Lung (tissue), 12 donors: ENCODE data around the gene SLC27A3. TPM values are rescaled to one million over a fixed set of nuclear protein-coding genes. Genes with fewer than 3 reads are reported as not detected.
A peak's percentile ranks its signal among the peaks of the same experiment; 100 is the strongest.

Experiments used
- ATAC-seq: fragments of 200-7000 bp; cut with Tn5 transposase; one replicate; pipeline ENCODE4 v1.9.1; 2020; ENCODE audit warnings: moderate number of reproducible peaks; ENCODE audit not compliant: insufficient read depth, low FRiP score
- DNase-seq, 3 donors: peaks; one replicate each; pipeline ENCODE4 v3.0.0-alpha.2; 2013 to 2017
- H3K27ac ChIP-seq, 2 donors: one replicate each; pipeline ENCODE4 v1.5.1; 2013; ENCODE audit warnings: mild to moderate bottlenecking in 2 of 2, moderate library complexity in 2 of 2, control low read depth in 1 of 2, inconsistent platforms in 1 of 2, low read depth in 1 of 2, low read length in 1 of 2
- H3K27me3 ChIP-seq, 3 donors: one replicate each; pipeline ENCODE4 v1.5.1; 2013; ENCODE audit warnings: low read length in 2 of 3; ENCODE audit not compliant: control insufficient read depth in 3 of 3, insufficient read depth in 3 of 3
- H3K36me3 ChIP-seq, 4 donors: one replicate each; pipeline ENCODE4 v1.5.1; 2013; ENCODE audit warnings: low read length in 4 of 4, mild to moderate bottlenecking in 1 of 4, moderate library complexity in 1 of 4; ENCODE audit not compliant: control insufficient read depth in 4 of 4, insufficient read depth in 4 of 4
- H3K4me1 ChIP-seq, 5 donors: one replicate each; pipeline ENCODE4 v1.5.1; 2013; ENCODE audit warnings: low read length in 5 of 5, mild to moderate bottlenecking in 2 of 5, moderate library complexity in 1 of 5; ENCODE audit not compliant: control insufficient read depth in 5 of 5, insufficient read depth in 5 of 5
- H3K4me3 ChIP-seq: one replicate; pipeline ENCODE4 v1.5.1; 2013; ENCODE audit warnings: mild to moderate bottlenecking, control low read depth, moderate library complexity
- H3K9ac ChIP-seq, 2 donors: one replicate each; pipeline ENCODE4 v1.5.1; 2013; ENCODE audit warnings: low read length in 2 of 2, control low read depth in 1 of 2; ENCODE audit not compliant: insufficient read depth in 1 of 2
- H3K9me3 ChIP-seq, 4 donors: one replicate each; pipeline ENCODE4 v1.5.1; 2013; ENCODE audit warnings: low read length in 3 of 4, mild to moderate bottlenecking in 1 of 4, moderate library complexity in 1 of 4; ENCODE audit not compliant: control insufficient read depth in 4 of 4, insufficient read depth in 3 of 4
- CTCF ChIP-seq: IDR thresholded peaks from 2 replicates; pipeline ENCODE4 v1.5.1; 2012; ENCODE audit warnings: mild to moderate bottlenecking; ENCODE audit errors: control extremely low read depth, extremely low read depth
- WGBS, 2 donors: extraction: QIAGEN DNeasy Blood & Tissue Kit; methylation state at CpG; one replicate each; pipeline ENCODE4 v1.1.7; 2013; 5-methylcytosine and 5-hydroxymethylcytosine counted together
- polyA plus RNA-seq, 2 donors: library from polyadenylated mRNA; stranded (reverse); fragments of 200-250 nt; gene quantifications; one replicate each; pipeline ENCODE4 v1.2.1, GENCODE V29; 2013
- total RNA-seq, 2 donors: library from RNA; depleted of rRNA in 1 of 2; stranded (reverse); fragments of >200 nt in 1 of 2; gene quantifications; one replicate each; pipeline ENCODE4 v1.2.1, GENCODE V29; 2014 to 2021
- donor health status: control.
- donor health status: control.
- donor health status: Bipolar disorder and iron deficiency.
- donor health status: healthy.
- donor health status: DM: yes; HTN: yes; CAD: no.

Gene SLC27A3
- total and polyA plus RNA-seq, 4 donors: 15.8 to 223 (median 108) TPM

GRCh38 chr1:153770797-153771196 lies 4.4 kb upstream of the SLC27A3 start:
- peak overlapping the region in 1 of 2 donors; percentile 67 for H3K27ac ChIP-seq
- DNase-seq: peak in 1 of 3 donors; percentile 34
- H3K4me1 ChIP-seq: peaks cover 0 to 17% (median 7%) of the 10 kb centered on the region in 5 donors
- ATAC-seq: no peak
- WGBS, 2 donors: 57 to 62% methylated on average over 10 to 11 of the region's 11 CpGs
- no peak overlapping the region for H3K4me3 ChIP-seq
- no peaks in the 10 kb centered on the region for H3K27me3 ChIP-seq
- no peak for TF ChIP-seq CTCF
- H3K36me3 ChIP-seq: peaks cover 10 to 44% (median 38%) of the 10 kb centered on the region in 4 donors
- H3K9ac ChIP-seq: no peak overlapping the region
- H3K9me3 ChIP-seq: peaks cover 0 to 2% (median 0%) of the 10 kb centered on the region in 4 donors

- no peaks in the 10 kb centered on the region for H3K27me3 ChIP-seq
- H3K4me1 ChIP-seq: peaks cover 0 to 18% (median 9%) of the 10 kb centered on the region in 5 donors
- WGBS, 2 donors: 83 to 95% methylated on average over 2 of the region's 2 CpGs
- peak overlapping the region in 1 of 2 donors; percentile 63 for H3K27ac ChIP-seq
- no peak overlapping the region for H3K9ac ChIP-seq
- DNase-seq: no peak
- H3K4me3 ChIP-seq: no peak overlapping the region
- H3K36me3 ChIP-seq: peaks cover 10 to 44% (median 38%) of the 10 kb centered on the region in 4 donors
- no peak for ATAC-seq
- no peak for TF ChIP-seq CTCF
- peaks cover 0 to 2% (median 0%) of the 10 kb centered on the region in 4 donors for H3K9me3 ChIP-seq
Observed at GRCh38 chr1:153771261-153771660, 3.9 kb upstream of the SLC27A3 start.

DNA sequence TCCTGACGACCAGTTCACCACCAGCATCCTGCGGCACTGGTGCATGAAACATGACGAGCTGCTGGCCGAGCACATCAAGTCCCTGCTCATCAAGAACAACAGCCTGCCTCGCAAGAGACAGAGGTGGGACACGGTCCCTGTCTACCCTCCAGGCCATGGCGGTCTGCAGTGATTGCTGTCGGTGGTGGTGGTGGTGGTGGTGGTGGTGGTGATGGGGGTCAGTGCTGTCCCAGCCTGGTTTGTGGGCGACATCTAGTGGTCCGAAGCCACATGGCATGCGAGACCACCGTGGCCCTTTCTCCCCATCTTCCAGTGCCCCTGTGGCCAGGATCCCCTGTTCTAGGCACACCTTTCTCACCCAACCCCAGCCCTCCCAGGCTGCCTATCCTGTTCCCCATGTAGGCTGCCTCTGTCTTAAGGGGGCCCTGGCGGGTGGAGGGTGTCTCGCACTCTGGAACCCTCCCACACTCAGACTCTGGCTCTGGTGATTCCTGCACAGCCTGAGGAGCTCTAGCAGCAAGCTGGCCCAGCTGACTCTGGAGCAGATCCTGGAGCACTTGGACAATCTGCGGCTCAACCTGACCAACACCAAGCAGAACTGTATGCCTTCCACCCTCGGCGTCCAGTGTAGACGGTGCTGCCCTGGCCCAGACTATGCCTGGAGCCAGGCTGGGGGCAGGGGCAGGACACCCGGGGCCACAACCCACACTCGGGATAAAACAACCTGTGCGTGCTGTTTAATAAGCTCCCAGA lies 3.2 kb upstream of the SLC27A3 start:
- no peak overlapping the region for H3K9ac ChIP-seq
- H3K4me1 ChIP-seq: peaks cover 5 to 26% (median 14%) of the 10 kb centered on the region in 5 donors
- H3K27me3 ChIP-seq: no peaks in the 10 kb centered on the region
- H3K36me3 ChIP-seq: peaks cover 10 to 44% (median 38%) of the 10 kb centered on the region in 4 donors
- WGBS, 2 donors: 80 to 85% methylated on average over 21 of the region's 21 CpGs
- ATAC-seq: no peak
- H3K9me3 ChIP-seq: peaks cover 0 to 2% (median 0%) of the 10 kb centered on the region in 4 donors
- peak overlapping the region in 1 of 2 donors; percentile 63 for H3K27ac ChIP-seq
- no peak for TF ChIP-seq CTCF
- no peak overlapping the region for H3K4me3 ChIP-seq
- DNase-seq: peak; percentile 34 to 48 (median 34)
